ENCODE data around the gene ABR. TPM values are rescaled to one million over a fixed set of nuclear protein-coding genes. Genes with fewer than 3 reads are reported as not detected.

Gene ABR
- polyA plus RNA-seq, 2 of the 4 experiments (the other 2 are of a cell fraction) = 70.9 to 73.8 TPM

GRCh38 chr17:1182811-1183170 is 3.0 kb upstream of the ABR start:
- CTCF ChIA-PET = interaction anchor here (1.3 to 15.7 kb wide), 6 partner anchors 9 to 126 kb away, joined by 3 to 324 read pairs (median 12); no protein-coding TSS in a partner anchor
- TF ChIP-seq EHF (CRISPR knock-in tag; IDR thresholded peaks at IDR 0.05) = no peak
- TF ChIP-seq GATA3 (IDR thresholded peaks at IDR 0.05; ENCODE audit: borderline replicate concordance) = no peak
- no peak for TF ChIP-seq RCOR1 (IDR thresholded peaks at IDR 0.05; ENCODE audit: low read depth, low read length)
- no peak for TF ChIP-seq CEBPB (IDR thresholded peaks at IDR 0.05)
- no peak for TF ChIP-seq CBX8 (IDR thresholded peaks at IDR 0.05)
- no peak for TF ChIP-seq TFCP2L1 (CRISPR knock-in tag; IDR thresholded peaks at IDR 0.05)
- no peak for TF ChIP-seq KDM5A (IDR thresholded peaks at IDR 0.05)
- TF ChIP-seq RAD21 (conservative IDR thresholded peaks at IDR 0.05 in 1 of 2, IDR thresholded peaks at IDR 0.05 in 1 of 2) = no peak
- no peak for TF ChIP-seq RARB (CRISPR knock-in tag; IDR thresholded peaks at IDR 0.05)
- TF ChIP-seq CTCF (IDR thresholded peaks at IDR 0.05) = no peak
- no peak for TF ChIP-seq JUN (IDR thresholded peaks at IDR 0.05)
- no peak for TF ChIP-seq POLR2A (IDR thresholded peaks at IDR 0.05; ENCODE audit: low read length)
- no peak for TF ChIP-seq ZSCAN20 (CRISPR knock-in tag; IDR thresholded peaks at IDR 0.05)
- no peak for TF ChIP-seq CBX2 (IDR thresholded peaks at IDR 0.05; ENCODE audit: borderline replicate concordance, low read depth)
- TF ChIP-seq BHLHE40 (IDR thresholded peaks at IDR 0.05; ENCODE audit: low read depth, low read length) = no peak
- no peaks in the 10 kb centered on the region for H3K9me3 ChIP-seq
- H3K27ac ChIP-seq = no peak overlapping the region
- no peak for FAIRE-seq
- POLR2A ChIA-PET = no interaction called here
- H3K4me1 ChIP-seq = peaks cover 10% of the 10 kb centered on the region; the same call in 2 of the 3 replicates
- DNase-seq (ENCODE audit: low read depth in 1 of 2, low spot score in 1 of 2) = no peak
- no peak for ATAC-seq
- no peak overlapping the region for H3K4me3 ChIP-seq
- H3K4me2 ChIP-seq = no peak overlapping the region
- 60% methylated on average over 11 of the region's 11 CpGs for WGBS (ENCODE audit: missing lambda C conversion rate)

GRCh38 chr17:1181753-1182137 is 2.0 kb upstream of the ABR start:
- no peak for DNase-seq (ENCODE audit: low read depth in 1 of 2, low spot score in 1 of 2)
- no peak for ATAC-seq
- H3K27ac ChIP-seq = no peak overlapping the region
- TF ChIP-seq CBX2 (IDR thresholded peaks at IDR 0.05; ENCODE audit: borderline replicate concordance, low read depth) = no peak
- TF ChIP-seq KDM1A (IDR thresholded peaks at IDR 0.05; ENCODE audit: low read depth) = no peak
- TF ChIP-seq RAD21 (conservative IDR thresholded peaks at IDR 0.05 in 1 of 2, IDR thresholded peaks at IDR 0.05 in 1 of 2) = no peak
- no peak for TF ChIP-seq ZFP36 (IDR thresholded peaks at IDR 0.05; ENCODE audit: borderline replicate concordance, partially characterized antibody)
- TF ChIP-seq CEBPB (IDR thresholded peaks at IDR 0.05) = no peak
- no peak for TF ChIP-seq RARB (CRISPR knock-in tag; IDR thresholded peaks at IDR 0.05)
- no peak for TF ChIP-seq NPAS2 (CRISPR knock-in tag; IDR thresholded peaks at IDR 0.05; ENCODE audit: borderline replicate concordance)
- no peak for TF ChIP-seq ZC3H11A (IDR thresholded peaks at IDR 0.05)
- TF ChIP-seq, protein P1, sequence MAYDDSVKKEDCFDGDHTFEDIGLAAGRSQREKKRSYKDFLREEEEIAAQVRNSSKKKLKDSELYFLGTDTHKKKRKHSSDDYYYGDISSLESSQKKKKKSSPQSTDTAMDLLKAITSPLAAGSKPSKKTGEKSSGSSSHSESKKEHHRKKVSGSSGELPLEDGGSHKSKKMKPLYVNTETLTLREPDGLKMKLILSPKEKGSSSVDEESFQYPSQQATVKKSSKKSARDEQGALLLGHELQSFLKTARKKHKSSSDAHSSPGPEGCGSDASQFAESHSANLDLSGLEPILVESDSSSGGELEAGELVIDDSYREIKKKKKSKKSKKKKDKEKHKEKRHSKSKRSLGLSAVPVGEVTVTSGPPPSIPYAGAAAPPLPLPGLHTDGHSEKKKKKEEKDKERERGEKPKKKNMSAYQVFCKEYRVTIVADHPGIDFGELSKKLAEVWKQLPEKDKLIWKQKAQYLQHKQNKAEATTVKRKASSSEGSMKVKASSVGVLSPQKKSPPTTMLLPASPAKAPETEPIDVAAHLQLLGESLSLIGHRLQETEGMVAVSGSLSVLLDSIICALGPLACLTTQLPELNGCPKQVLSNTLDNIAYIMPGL (CRISPR knock-in tag; IDR thresholded peaks at IDR 0.05; ENCODE audit: borderline replicate concordance) = no peak
- TF ChIP-seq SMC3 (IDR thresholded peaks at IDR 0.05) = no peak
- TF ChIP-seq BHLHE40 (IDR thresholded peaks at IDR 0.05; ENCODE audit: low read depth, low read length) = no peak
- no peak for TF ChIP-seq NFE2L2 (conservative IDR thresholded peaks at IDR 0.05; ENCODE audit: low read length)
- TF ChIP-seq GATA3 (IDR thresholded peaks at IDR 0.05; ENCODE audit: borderline replicate concordance) = no peak
- no peak for TF ChIP-seq RCOR1 (IDR thresholded peaks at IDR 0.05; ENCODE audit: low read depth, low read length)
- no peak for TF ChIP-seq ZNF302 (CRISPR knock-in tag; IDR thresholded peaks at IDR 0.05)
- TF ChIP-seq EP300 (IDR thresholded peaks at IDR 0.05) = no peak
- no peak overlapping the region for H3K4me3 ChIP-seq
- H3K4me1 ChIP-seq = peaks cover 7% of the 10 kb centered on the region; the same call in 2 of the 3 replicates
- no peak overlapping the region for H3K4me2 ChIP-seq
- 73% methylated on average over 14 of the region's 14 CpGs for WGBS (ENCODE audit: missing lambda C conversion rate)
- ChIA-PET CTCF (interaction anchor here (0.6 to 15.7 kb wide), 7 partner anchors 10 to 1093 kb away, joined by 3 to 324 read pairs (median 10); partner anchors contain the start of gene TIMM22), POLR2A (no interaction called here)
- H3K9me3 ChIP-seq = no peaks in the 10 kb centered on the region
- FAIRE-seq = no peak
